ENCODE data around the gene DNAJC4.
A peak's percentile ranks its signal among the peaks of the same experiment; 100 is the strongest.

The DNAJC4 gene

DNA sequence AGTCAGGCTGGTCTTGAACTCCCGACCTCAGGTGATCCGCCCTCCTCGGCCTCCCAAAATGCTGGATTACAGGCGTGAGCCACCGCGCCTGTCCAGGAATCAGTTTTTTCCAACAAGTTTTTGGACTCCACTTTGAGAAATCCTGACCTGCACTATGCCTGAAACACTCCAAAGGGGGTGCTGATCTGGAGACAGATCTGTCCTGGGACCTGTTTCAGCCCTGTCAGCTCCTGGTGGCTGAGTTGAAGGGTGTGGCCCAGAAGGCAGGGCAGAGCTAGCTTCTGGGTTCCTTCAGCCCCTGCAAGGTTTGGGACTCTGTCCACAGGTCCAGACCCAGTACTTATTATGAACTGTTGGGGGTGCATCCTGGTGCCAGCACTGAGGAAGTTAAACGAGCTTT lies 1.2 kb downstream of the DNAJC4 start:
- no peaks in the 10 kb centered on the region for H3K27me3 Mint-ChIP-seq (ENCODE audit: low read depth)
- H3K36me3 Mint-ChIP-seq (ENCODE audit: low read depth): no peaks in the 10 kb centered on the region
- H3K4me3 Mint-ChIP-seq: peak overlapping the region; percentile 85
- H3K27ac Mint-ChIP-seq: no peak overlapping the region
- H3K9me3 Mint-ChIP-seq: no peaks in the 10 kb centered on the region
- H3K4me1 Mint-ChIP-seq (ENCODE audit: low read depth): peaks cover 38% of the 10 kb centered on the region

- peaks cover 35% of the 10 kb centered on the region for H3K4me1 Mint-ChIP-seq (ENCODE audit: low read depth)
Observed at GRCh38 chr11:64232182-64232966, 2.0 kb downstream of the DNAJC4 start.

GRCh38 chr11:64232967-64233315 lies 2.6 kb downstream of the DNAJC4 start:
- Mint-ChIP-seq H3K4me3 (peak overlapping the region; percentile 60), H3K27ac (no peak overlapping the region), H3K4me1 (ENCODE audit: low read depth) (peaks cover 31% of the 10 kb centered on the region), H3K9me3 (no peaks in the 10 kb centered on the region), H3K36me3 (ENCODE audit: low read depth) (peaks cover 2% of the 10 kb centered on the region), H3K27me3 (ENCODE audit: low read depth) (no peaks in the 10 kb centered on the region)

More at GRCh38 chr11:64232182-64232966, 2.0 kb downstream of the DNAJC4 start:
- Mint-ChIP-seq H3K27ac (no peak overlapping the region), H3K36me3 (ENCODE audit: low read depth) (peaks cover 2% of the 10 kb centered on the region), H3K4me3 (peak overlapping the region; percentile 85), H3K9me3 (no peaks in the 10 kb centered on the region), H3K27me3 (ENCODE audit: low read depth) (no peaks in the 10 kb centered on the region)

GRCh38 chr11:64233913-64234586 lies 3.7 kb downstream of the DNAJC4 start, which contains the start of gene VEGFB:
Gene VEGFB, plus strand, starts transcription at chr11:64234584. Its CDS starts 250 bp downstream, at chr11:64234834.
- peak within 1 kb of the TSS; percentile 57 for H3K27ac Mint-ChIP-seq
- H3K36me3 Mint-ChIP-seq (ENCODE audit: low read depth): peaks cover 9% of the 10 kb centered on the region
- no peaks in the 10 kb centered on the region for H3K9me3 Mint-ChIP-seq
- peaks cover 33% of the 10 kb centered on the region for H3K4me1 Mint-ChIP-seq (ENCODE audit: low read depth)
- H3K27me3 Mint-ChIP-seq (ENCODE audit: low read depth): no peaks in the 10 kb centered on the region
- peak within 1 kb of the TSS; percentile 83 for H3K4me3 Mint-ChIP-seq

GRCh38 chr11:64234647-64235379 lies 4.5 kb downstream of the DNAJC4 start:
- H3K9me3 Mint-ChIP-seq: no peaks in the 10 kb centered on the region
- H3K27me3 Mint-ChIP-seq (ENCODE audit: low read depth): no peaks in the 10 kb centered on the region
- H3K36me3 Mint-ChIP-seq (ENCODE audit: low read depth): peaks cover 9% of the 10 kb centered on the region
- peak overlapping the region; percentile 8 for H3K27ac Mint-ChIP-seq
- peak overlapping the region; percentile 83 for H3K4me3 Mint-ChIP-seq
- H3K4me1 Mint-ChIP-seq (ENCODE audit: low read depth): peaks cover 28% of the 10 kb centered on the region

DNA sequence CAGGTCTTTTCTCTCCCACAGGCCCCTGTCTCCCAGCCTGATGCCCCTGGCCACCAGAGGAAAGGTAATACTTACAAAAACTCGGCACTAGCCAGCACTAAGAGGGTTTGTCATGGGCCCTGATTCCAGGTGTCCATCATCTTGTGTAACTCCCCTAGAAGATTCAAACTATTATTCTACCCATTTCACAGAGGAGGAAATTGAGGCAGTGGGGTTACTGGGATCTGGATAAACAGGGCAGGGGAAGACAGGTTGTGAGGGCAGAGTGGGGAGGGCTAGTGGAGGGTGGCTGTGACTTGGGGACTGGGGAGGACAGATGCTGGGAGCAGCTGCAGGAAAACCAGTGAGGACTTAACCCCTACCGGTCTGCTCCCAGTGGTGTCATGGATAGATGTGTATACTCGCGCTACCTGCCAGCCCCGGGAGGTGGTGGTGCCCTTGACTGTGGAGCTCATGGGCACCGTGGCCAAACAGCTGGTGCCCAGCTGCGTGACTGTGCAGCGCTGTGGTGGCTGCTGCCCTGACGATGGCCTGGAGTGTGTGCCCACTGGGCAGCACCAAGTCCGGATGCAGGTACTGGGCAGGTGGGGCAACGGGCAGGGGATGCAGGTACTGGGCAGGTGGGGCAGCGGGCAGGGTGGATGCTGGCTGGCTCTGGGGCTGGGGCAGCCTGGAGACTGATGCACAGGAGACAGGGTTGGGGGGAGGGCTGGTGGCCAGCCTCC lies 5.3 kb downstream of the DNAJC4 start:
- Mint-ChIP-seq H3K4me1 (ENCODE audit: low read depth) (peaks cover 31% of the 10 kb centered on the region), H3K27me3 (ENCODE audit: low read depth) (no peaks in the 10 kb centered on the region), H3K9me3 (no peaks in the 10 kb centered on the region), H3K4me3 (peak overlapping the region; percentile 83), H3K27ac (peak overlapping the region; percentile 57), H3K36me3 (ENCODE audit: low read depth) (peaks cover 11% of the 10 kb centered on the region)

- H3K27ac Mint-ChIP-seq: no peak overlapping the region
- H3K27me3 Mint-ChIP-seq (ENCODE audit: low read depth): no peaks in the 10 kb centered on the region
- no peak overlapping the region for H3K4me3 Mint-ChIP-seq
- no peaks in the 10 kb centered on the region for H3K9me3 Mint-ChIP-seq
- peaks cover 28% of the 10 kb centered on the region for H3K4me1 Mint-ChIP-seq (ENCODE audit: low read depth)
- H3K36me3 Mint-ChIP-seq (ENCODE audit: low read depth): peaks cover 11% of the 10 kb centered on the region
Observed at GRCh38 chr11:64237484-64237951, 7.2 kb downstream of the DNAJC4 start.

DNA sequence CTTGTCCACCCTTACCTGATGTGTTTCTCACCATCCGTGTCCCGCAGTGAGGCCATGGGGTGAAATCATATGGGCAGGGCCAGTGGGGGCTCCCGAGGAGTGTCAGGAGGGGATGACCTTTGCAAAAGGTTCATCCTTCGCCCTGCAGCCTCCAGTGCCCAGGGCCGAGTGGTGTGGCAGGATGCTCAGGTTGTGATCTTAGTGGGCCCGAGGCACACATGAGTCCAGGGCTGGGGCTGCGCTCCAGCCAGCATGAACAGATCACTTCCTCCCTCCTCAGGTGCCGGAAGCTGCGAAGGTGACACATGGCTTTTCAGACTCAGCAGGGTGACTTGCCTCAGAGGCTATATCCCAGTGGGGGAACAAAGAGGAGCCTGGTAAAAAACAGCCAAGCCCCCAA lies 7.7 kb downstream of the DNAJC4 start:
- H3K4me3 Mint-ChIP-seq: no peak overlapping the region
- no peaks in the 10 kb centered on the region for H3K9me3 Mint-ChIP-seq
- H3K4me1 Mint-ChIP-seq (ENCODE audit: low read depth): peaks cover 28% of the 10 kb centered on the region
- H3K36me3 Mint-ChIP-seq (ENCODE audit: low read depth): peaks cover 11% of the 10 kb centered on the region
- H3K27ac Mint-ChIP-seq: no peak overlapping the region
- H3K27me3 Mint-ChIP-seq (ENCODE audit: low read depth): no peaks in the 10 kb centered on the region

DNA sequence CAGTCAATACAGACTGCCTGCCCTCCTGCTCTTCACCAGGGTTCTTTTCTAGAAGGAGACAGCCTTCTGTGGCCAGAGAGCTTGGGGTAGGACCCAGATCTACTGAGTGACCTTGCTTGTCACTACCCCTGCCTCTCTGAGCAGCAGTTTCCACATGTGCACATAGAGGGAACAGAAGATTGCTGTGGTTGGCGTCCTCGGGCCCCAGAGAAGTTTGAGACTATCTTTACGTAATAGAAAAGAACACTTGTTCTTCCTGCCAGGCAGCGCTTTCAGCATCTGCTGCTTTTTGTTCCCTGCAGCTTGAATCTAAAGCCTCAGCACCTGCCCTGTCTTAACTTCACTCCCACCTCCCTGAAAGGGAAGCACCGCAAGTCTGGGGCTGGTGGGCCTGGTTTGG lies 8.7 kb downstream of the DNAJC4 start:
- Mint-ChIP-seq H3K27me3 (ENCODE audit: low read depth) (no peaks in the 10 kb centered on the region), H3K9me3 (no peaks in the 10 kb centered on the region), H3K4me1 (ENCODE audit: low read depth) (peaks cover 27% of the 10 kb centered on the region), H3K4me3 (no peak overlapping the region), H3K27ac (peak overlapping the region; percentile 52), H3K36me3 (ENCODE audit: low read depth) (peaks cover 11% of the 10 kb centered on the region)

- H3K4me1 Mint-ChIP-seq (ENCODE audit: low read depth): peaks cover 27% of the 10 kb centered on the region
- peak overlapping the region; percentile 95 for H3K4me3 Mint-ChIP-seq
- no peaks in the 10 kb centered on the region for H3K9me3 Mint-ChIP-seq
- peak overlapping the region; percentile 97 for H3K27ac Mint-ChIP-seq
- H3K36me3 Mint-ChIP-seq (ENCODE audit: low read depth): peaks cover 11% of the 10 kb centered on the region
- H3K27me3 Mint-ChIP-seq (ENCODE audit: low read depth): no peaks in the 10 kb centered on the region
Observed at GRCh38 chr11:64239662-64240434, 9.5 kb downstream of the DNAJC4 start.

GRCh38 chr11:64240435-64241240 lies 10.3 kb downstream of the DNAJC4 start, which contains the start of gene FKBP2:
Gene FKBP2, plus strand, starts transcription at chr11:64241095. Its CDS starts 1,293 bp downstream, at chr11:64242388.
- H3K9me3 Mint-ChIP-seq: no peaks in the 10 kb centered on the region
- peak within 1 kb of the TSS; percentile 97 for H3K27ac Mint-ChIP-seq
- peaks cover 11% of the 10 kb centered on the region for H3K36me3 Mint-ChIP-seq (ENCODE audit: low read depth)
- H3K4me3 Mint-ChIP-seq: peak within 1 kb of the TSS; percentile 95
- H3K4me1 Mint-ChIP-seq (ENCODE audit: low read depth): peaks cover 24% of the 10 kb centered on the region
- H3K27me3 Mint-ChIP-seq (ENCODE audit: low read depth): no peaks in the 10 kb centered on the region

DNA sequence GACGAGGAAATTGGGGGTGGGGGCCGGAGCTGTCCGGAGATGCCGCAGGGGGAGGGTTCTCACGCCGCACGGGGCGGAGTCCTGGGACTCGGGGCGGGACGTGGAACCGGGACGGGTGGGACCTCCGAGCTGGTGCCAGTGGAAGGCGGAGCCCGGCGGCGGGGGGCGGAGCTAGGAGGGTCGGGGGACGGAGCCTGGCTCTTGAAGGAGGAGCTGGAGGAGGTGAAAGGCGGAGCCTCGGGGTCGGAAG lies 10.8 kb downstream of the DNAJC4 start:
- Mint-ChIP-seq H3K9me3 (no peaks in the 10 kb centered on the region), H3K27ac (peak overlapping the region; percentile 97), H3K4me1 (ENCODE audit: low read depth) (peaks cover 24% of the 10 kb centered on the region), H3K36me3 (ENCODE audit: low read depth) (peaks cover 11% of the 10 kb centered on the region), H3K27me3 (ENCODE audit: low read depth) (no peaks in the 10 kb centered on the region), H3K4me3 (peak overlapping the region; percentile 95)
